ENCODE measurements around the gene TLR2.

The TLR2 gene, protein sequence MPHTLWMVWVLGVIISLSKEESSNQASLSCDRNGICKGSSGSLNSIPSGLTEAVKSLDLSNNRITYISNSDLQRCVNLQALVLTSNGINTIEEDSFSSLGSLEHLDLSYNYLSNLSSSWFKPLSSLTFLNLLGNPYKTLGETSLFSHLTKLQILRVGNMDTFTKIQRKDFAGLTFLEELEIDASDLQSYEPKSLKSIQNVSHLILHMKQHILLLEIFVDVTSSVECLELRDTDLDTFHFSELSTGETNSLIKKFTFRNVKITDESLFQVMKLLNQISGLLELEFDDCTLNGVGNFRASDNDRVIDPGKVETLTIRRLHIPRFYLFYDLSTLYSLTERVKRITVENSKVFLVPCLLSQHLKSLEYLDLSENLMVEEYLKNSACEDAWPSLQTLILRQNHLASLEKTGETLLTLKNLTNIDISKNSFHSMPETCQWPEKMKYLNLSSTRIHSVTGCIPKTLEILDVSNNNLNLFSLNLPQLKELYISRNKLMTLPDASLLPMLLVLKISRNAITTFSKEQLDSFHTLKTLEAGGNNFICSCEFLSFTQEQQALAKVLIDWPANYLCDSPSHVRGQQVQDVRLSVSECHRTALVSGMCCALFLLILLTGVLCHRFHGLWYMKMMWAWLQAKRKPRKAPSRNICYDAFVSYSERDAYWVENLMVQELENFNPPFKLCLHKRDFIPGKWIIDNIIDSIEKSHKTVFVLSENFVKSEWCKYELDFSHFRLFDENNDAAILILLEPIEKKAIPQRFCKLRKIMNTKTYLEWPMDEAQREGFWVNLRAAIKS

GRCh38 chr4:153684182-153684970 is at the start of gene TLR2:
Gene TLR2 (plus strand): TSS chr4:153684280. CDS start chr4:153702908, 18,628 bp downstream.
- no peak for DNase-seq

- peak; percentile 38 to 40 for DNase-seq
These were observed 49.2 kb upstream of the TLR2 start for GRCh38 chr4:153634738-153635353.

DNA sequence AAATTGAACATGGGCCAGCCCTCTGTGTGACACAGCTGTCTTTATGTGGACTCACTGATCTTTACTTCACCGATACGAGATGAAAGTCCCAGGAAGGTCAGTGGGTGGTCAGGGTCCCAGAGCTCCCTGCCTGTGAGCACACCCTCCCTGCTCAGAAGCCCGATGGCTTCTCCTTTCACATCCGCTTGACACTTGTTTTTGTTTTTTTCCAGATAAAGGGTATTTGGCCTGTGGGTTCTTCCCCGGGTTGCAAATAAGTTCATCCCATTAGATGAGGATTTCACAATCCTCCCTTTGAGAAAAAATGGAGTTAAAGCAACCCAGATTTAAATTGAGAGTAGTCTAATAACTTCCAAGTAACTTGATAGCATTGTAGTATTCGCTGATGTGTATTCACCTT is 48.2 kb upstream of the TLR2 start:
- DNase-seq = no peak

DNA sequence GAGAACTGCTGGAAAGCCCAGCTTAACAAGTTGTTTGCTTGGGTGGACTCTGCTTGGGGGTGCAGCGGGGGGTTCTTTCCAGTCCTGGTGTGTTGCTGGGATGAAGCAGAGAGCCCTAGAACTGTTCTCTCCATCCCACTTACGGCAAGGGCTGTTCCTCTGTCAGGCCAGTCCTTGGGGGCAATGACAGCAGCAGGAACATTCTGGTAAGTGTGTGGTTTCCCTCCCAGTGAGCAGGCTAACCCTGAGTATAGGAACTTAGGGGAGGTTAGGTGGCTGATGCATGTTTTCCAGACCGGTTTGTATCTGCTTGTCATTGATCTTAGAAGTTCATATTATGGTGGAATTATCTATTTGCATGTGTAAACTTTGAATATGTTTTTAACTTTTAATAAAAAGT is 46.9 kb upstream of the TLR2 start:
- no peak for DNase-seq

DNA sequence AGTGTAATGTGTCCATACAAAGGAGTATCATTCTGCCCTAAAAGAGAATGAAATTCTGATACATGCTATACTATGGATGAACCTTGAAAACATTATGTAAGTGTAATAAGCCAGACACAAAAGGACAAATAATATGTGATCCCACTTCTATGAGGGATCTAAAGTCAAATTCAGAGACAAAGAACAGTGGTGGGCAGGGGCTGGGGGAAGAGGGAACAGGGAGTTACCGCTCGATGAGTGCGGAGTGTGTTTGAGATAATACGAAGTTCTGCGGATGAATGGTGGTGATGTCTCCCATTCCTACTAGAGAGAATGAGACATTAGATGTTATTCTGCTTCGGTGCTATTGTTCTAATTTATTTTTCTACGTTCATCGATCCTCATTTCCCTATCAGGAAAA is 46.1 kb upstream of the TLR2 start:
- no peak for DNase-seq

GRCh38 chr4:153638999-153639398 is 45.1 kb upstream of the TLR2 start:
- DNase-seq = no peak

DNA sequence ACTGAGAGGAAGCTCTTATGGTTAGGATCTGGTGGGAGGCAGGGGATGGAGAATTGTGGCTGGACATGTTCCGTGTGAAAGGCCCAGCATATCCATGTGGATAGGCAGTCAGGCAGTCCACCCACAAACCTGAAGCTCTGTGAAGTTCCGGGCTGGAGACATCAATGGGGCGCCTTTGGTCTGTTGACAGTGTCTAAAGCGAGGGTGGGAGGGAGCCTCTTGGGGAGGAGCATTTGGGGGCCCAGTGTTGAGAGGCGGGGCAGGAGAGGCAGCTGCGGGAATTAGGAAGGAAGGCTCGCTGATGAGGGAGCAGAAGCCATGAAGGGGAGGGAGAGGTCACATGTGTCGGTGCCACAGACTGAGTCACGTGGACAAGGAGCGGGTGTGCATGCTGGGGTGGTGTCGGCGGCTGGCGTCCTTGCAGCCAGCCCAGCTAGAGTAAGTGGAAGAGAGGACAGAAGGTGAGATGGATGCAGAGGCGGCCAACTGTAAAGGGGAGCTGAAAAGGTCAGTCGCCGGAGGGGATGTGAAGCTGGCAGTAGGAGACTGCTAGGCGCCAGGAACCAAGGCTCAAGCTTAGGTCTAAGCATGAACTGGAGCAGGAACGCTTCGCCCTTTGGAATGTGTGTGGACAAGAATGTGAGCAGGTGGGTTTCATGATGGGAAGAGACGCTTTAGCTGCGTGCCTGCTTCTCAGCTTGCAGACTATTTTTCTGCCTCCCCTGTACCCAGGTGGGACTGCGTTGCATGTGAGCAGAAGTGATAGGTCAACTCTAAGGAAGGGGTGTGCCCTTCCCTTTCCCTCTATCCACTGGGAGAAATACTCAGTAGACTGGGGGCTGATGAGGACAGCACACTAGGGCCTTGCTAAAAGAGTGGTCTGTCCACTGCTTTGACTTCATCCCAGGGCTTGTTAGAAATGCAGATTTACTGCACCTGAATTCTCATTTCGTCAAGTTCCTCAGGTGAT is 44.0 kb upstream of the TLR2 start:
- no peak for DNase-seq

- no peak for DNase-seq
These were observed 42.5 kb upstream of the TLR2 start for GRCh38 chr4:153641532-153641931.

DNA sequence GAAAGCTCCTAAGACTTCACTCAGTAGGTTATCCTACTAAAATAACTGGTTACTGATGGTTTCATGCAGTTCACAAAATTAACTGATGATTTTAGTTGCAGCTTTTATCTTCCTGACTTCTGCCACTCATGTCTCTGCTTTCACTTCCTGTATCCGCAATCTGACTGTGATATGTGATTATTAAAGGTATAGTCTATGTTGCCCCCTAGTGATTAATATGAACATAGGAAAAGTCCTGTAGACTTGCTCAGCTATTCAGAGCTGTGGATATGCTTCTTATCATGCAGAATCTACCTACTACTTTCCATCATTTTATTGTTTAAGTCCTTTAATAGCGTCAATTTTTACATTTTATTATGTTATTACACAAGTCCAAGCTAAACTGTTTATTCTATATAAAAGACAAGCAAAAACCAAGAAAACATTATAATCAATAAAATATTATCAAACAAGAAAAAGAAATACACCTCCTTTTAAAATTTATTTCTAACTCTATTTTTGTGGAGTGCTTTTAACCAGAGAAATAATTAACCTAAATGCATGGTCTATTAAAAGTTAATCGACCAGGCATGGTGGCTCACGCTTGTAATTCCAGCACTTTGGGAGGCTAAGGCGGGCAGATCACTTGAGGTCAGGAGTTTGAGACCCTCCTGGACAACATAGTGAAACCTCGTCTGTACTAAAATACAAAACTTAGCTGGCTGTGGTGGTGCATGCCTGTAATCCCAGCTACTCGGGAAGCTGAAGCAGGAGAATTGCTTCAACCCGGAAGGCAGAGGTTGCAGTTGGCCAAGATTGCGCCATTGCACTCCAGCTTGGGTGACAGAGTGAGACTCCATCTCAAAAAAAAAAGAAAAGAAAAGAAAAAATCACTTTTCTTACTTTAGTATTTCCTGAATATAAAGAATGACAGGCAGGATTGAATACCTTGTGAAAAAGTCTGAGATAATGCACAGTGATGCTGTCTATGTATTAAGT is 40.4 kb upstream of the TLR2 start:
- peak; percentile 81 to 86 for DNase-seq

- DNase-seq = peak in 1 of 2 experiments; percentile 8
These were observed 38.9 kb upstream of the TLR2 start for GRCh38 chr4:153645183-153645582.

DNA sequence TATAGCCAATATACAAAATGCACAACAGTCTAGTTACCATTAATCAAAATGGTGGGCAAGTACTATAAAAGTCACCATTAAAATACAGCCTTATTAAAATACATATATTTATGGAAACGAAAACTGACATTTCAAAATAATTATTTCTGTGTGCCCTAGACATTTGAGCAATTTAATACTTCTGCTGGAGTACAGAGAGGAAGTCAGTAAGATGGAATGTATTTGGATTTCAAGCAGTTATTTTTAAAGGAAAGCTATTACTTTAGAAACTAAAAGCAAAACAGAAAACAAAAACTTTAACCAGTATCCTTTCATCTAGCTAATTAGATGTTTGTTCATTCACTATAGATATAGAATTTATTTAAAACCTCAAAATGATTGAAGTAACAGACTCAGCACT is 37.8 kb upstream of the TLR2 start:
- no peak for DNase-seq

DNA sequence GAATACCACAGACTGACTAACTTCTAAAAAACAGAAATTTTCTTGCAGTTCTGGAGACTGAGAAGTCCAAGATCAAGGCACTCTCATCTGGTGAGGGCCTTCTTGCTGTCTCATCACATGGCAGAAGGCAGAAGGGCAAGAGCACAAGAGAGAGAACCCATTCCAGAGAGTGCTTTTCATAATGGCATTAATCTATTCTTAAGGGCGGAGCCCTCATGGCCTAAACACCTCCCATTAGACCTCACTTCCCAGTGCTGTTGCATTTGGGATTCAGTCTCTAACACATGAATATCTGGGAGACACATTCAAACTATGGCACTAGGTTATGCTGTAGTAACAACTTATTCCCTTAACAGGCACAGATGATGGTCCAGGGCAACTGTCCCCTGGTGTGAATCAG is 37.1 kb upstream of the TLR2 start:
- DNase-seq = no peak

- DNase-seq = no peak
These were observed 36.1 kb upstream of the TLR2 start for GRCh38 chr4:153647975-153648374.

DNA sequence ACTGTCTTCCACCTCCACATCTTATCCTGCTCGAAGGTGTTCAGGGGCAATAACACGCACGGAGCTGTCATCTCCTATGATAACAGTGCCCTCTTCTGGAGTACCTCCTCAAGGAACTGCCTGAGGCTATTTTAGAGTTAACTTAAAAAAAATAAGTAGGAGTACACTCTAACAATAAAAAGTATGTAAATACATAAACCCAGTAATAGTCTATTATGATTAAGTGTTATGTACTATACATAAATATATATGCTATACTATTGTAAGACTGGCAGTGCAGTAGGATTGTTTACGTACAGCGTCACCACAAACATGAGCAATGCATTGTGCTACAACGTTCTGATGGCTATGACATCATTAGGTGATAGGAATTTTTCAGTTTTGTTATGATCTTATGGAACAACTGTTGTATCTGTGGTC is 34.5 kb upstream of the TLR2 start:
- peak; percentile 8 to 10 for DNase-seq

GRCh38 chr4:153651116-153651515 is 33.0 kb upstream of the TLR2 start:
- DNase-seq = peak; percentile 25 to 54

GRCh38 chr4:153651587-153651986 is 32.5 kb upstream of the TLR2 start:
- DNase-seq = peak; percentile 96 to 97

DNA sequence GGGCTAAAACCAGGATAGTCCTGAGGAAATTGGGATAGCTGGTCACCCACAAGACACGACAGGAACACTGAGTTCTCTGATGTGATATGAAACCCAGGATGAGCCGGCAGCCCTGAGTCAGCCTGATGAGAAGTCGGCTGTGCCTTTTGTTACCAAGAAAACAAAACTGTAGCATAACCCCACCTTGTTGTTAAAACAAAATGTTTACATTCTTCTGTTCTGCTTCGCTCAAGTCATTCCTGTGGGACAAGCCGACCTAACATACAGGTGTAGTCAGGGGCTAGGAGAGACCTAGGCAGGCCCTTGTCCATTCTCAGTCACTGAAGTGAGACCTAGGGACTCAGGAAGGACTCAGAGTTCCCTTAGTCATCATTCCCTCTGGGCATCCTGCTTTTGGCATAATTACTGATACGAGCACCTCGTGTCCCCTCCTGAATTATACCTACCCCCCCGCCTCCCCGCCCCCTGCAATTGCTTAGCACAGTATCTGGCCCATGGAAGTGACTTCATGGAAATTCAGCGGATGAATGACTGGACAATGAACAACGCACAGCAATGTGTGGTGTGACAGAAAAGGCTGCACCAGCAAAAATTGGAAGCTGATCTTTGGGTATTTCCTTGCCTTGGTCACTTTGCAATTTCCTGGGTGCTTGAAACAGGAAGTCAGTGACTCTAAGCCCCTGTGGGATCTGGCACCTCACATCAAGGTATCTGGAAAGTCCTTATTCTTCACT is 31.9 kb upstream of the TLR2 start:
- peak; percentile 76 to 83 for DNase-seq

- no peak for DNase-seq
These were observed 29.0 kb upstream of the TLR2 start for GRCh38 chr4:153655002-153655541.

GRCh38 chr4:153655928-153656327 is 28.2 kb upstream of the TLR2 start:
- peak; percentile 64 to 74 for DNase-seq
